ENCODE measurements around the gene SAMD1.

DNA sequence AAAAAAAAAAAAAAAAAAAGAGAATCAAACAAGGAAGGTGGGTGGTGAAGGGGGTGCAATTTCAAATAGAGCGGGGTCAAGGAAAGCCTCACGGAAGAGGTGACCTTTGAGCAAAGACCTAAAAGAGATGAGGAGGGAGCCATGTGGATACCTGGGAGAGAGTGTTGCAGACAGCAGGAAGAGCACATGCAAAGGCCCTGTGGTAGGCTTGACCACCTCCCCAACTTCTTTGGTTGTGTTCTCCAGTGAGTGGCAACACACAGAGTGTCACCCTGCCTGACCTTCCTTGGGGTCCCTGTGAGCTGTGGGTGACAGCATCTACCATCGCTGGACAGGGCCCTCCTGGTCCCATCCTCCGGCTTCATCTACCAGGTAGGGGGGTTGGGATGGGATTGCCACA, 40.0 kb downstream of the SAMD1 start:
- TF ChIP-seq, protein P1, sequence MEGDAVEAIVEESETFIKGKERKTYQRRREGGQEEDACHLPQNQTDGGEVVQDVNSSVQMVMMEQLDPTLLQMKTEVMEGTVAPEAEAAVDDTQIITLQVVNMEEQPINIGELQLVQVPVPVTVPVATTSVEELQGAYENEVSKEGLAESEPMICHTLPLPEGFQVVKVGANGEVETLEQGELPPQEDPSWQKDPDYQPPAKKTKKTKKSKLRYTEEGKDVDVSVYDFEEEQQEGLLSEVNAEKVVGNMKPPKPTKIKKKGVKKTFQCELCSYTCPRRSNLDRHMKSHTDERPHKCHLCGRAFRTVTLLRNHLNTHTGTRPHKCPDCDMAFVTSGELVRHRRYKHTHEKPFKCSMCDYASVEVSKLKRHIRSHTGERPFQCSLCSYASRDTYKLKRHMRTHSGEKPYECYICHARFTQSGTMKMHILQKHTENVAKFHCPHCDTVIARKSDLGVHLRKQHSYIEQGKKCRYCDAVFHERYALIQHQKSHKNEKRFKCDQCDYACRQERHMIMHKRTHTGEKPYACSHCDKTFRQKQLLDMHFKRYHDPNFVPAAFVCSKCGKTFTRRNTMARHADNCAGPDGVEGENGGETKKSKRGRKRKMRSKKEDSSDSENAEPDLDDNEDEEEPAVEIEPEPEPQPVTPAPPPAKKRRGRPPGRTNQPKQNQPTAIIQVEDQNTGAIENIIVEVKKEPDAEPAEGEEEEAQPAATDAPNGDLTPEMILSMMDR (conservative IDR thresholded peaks at IDR 0.05 in 1 of 2, IDR thresholded peaks at IDR 0.05 in 1 of 2; ENCODE audit: low read depth in 1 of 2, low read length in 2 of 2): no peak
- TF ChIP-seq EZH2 (IDR thresholded peaks at IDR 0.05; ENCODE audit: low read length, missing control alignments): no peak
